HepG2 (cell line): ENCODE results near the gene PTPRD. TPM values are rescaled to one million over a fixed set of nuclear protein-coding genes. Genes with fewer than 3 reads are reported as not detected.

Experiments
- ATAC-seq: fragments of 200-7000 bp; cut with Tn5 transposase; 3 replicates; pipeline ENCODE4 v1.9.1; 2020; ENCODE audit warnings: mild to moderate bottlenecking, moderate library complexity
- BruUV-seq: library from RNA; stranded (reverse); fragments of 400-500 nt; replicated peaks from 2 replicates; lab custom pipeline; 2021; lab: Mats Ljungman, UMichigan
- CTCF ChIA-PET: fragments of 300-600 bp; formaldehyde crosslinking; extraction: SDS; loops from one replicate; lab custom pipeline; 2021; ENCODE audit warnings: low total read pairs, inconsistent platforms, low intra/inter-chr PET ratio; lab: Yijun Ruan, JAX
- POLR2A ChIA-PET: fragments of 350-600 bp; sonication (Branson Sonifier 250); formaldehyde crosslinking; loops from one replicate; lab custom pipeline; 2020; ENCODE audit warnings: antibody characterized with exemption, inconsistent platforms; lab: Yijun Ruan, JAX
- DNase-seq: peaks from one replicate; pipeline ENCODE4 v3.0.0-alpha.2; 2015; ENCODE audit warnings: low spot score
- FAIRE-seq: peaks from 3 replicates; lab custom pipeline; 2011; peaks lifted over from hg19 to GRCh38; lab: Jason Lieb, UNC
- H2AFZ ChIP-seq: one replicate; pipeline ENCODE4 v1.6.1; 2011; ENCODE audit warnings: low read length, inconsistent platforms
- H3K27ac ChIP-seq: fragments of 300-600 bp; 3 replicates; pipeline ENCODE4 v1.8.0; 2011; ENCODE audit warnings: mixed run types, mild to moderate bottlenecking, mixed read lengths, low read length, inconsistent platforms; ENCODE audit not compliant: insufficient read depth; ENCODE audit errors: extremely low read length
- H3K27me3 ChIP-seq, 2 experiments: fragments of 200-600 bp in 1 of 2; 2 replicates in 1 of 2; 3 replicates in 1 of 2; pipeline versions ENCODE4 v1.6.0 to v1.8.0; 2011; ENCODE audit warnings: low read length in 2 of 2, mild to moderate bottlenecking in 2 of 2, moderate library complexity in 2 of 2, inconsistent platforms in 1 of 2; ENCODE audit not compliant: insufficient read depth in 2 of 2, control insufficient read depth in 1 of 2
- H3K36me3 ChIP-seq, 2 experiments: fragments of 200-600 bp in 1 of 2; replicated peaks in 1 of 2; 2 replicates in 1 of 2; 3 replicates in 1 of 2; pipeline versions ENCODE4 v1.5.1 to v1.8.0; 2011; ENCODE audit warnings: low read length in 2 of 2, inconsistent platforms in 1 of 2; ENCODE audit not compliant: insufficient read depth in 2 of 2, control insufficient read depth in 1 of 2
- H3K4me1 ChIP-seq: 2 replicates; pipeline ENCODE4 v1.5.1; 2012; ENCODE audit warnings: low read length, inconsistent platforms; ENCODE audit not compliant: insufficient read depth
- H3K4me2 ChIP-seq: 2 replicates; pipeline ENCODE4 v1.6.0; 2011; ENCODE audit warnings: low read depth, low read length, inconsistent platforms
- H3K4me3 ChIP-seq, 3 experiments: fragments of 200-600 bp in 1 of 3; sonication (generic), shearing (Covaris generic) in 1 of 3; replicated peaks in 1 of 3; 2 replicates each; pipeline ENCODE4 v1.5.1; 2011 to 2016; ENCODE audit warnings: low read length in 3 of 3, inconsistent platforms in 2 of 3, low read depth in 2 of 3, mild to moderate bottlenecking in 2 of 3, control low read depth in 1 of 3, mixed read lengths in 1 of 3; ENCODE audit not compliant: insufficient read depth in 1 of 3
- H3K79me2 ChIP-seq: one replicate; pipeline ENCODE4 v1.6.1; 2011; ENCODE audit warnings: low read length, inconsistent platforms; ENCODE audit not compliant: insufficient read depth
- H3K9ac ChIP-seq: 2 replicates; pipeline ENCODE4 v1.6.0; 2011; ENCODE audit warnings: mild to moderate bottlenecking, low read depth, low read length, inconsistent platforms; ENCODE audit not compliant: insufficient read depth
- H3K9me3 ChIP-seq: 2 replicates; pipeline ENCODE4 v1.5.1; 2012; ENCODE audit warnings: mild to moderate bottlenecking, low read length
- H4K20me1 ChIP-seq: 2 replicates; pipeline ENCODE4 v1.6.0; 2011; ENCODE audit warnings: inconsistent platforms, mild to moderate bottlenecking, low read length, moderate library complexity; ENCODE audit not compliant: insufficient read depth
- ARNTL ChIP-seq: sonication (generic); formaldehyde crosslinking; IDR thresholded peaks from 2 replicates; pipeline ENCODE4 v1.4.0; 2020; ENCODE audit warnings: mild to moderate bottlenecking, missing genetic modification reagents
- KLF9 ChIP-seq: IDR thresholded peaks from 2 replicates; pipeline ENCODE4 v1.6.1; 2016; ENCODE audit warnings: low read depth
- MAX ChIP-seq: IDR thresholded peaks from 2 replicates; pipeline ENCODE4 v1.6.1; 2012; ENCODE audit warnings: inconsistent platforms
- YEATS2 ChIP-seq: sonication (generic); formaldehyde crosslinking; IDR thresholded peaks from 2 replicates; pipeline ENCODE4 v1.4.0; 2020; ENCODE audit warnings: missing genetic modification reagents, borderline replicate concordance
- ZNF180 ChIP-seq: sonication (generic); formaldehyde crosslinking; IDR thresholded peaks from 2 replicates; pipeline ENCODE4 v1.4.0; 2020; ENCODE audit warnings: low read depth, missing genetic modification reagents, borderline replicate concordance
- WGBS: methylation state at CpG from one replicate; pipeline ENCODE4 v1.1.6; 2017; ENCODE audit warnings: low lambda C conversion rate; 5-methylcytosine and 5-hydroxymethylcytosine counted together
- in situ Hi-C: cut with HindIII; loops from 2 replicates; pipeline ENCODE4 v1.10.0; 2017; ENCODE audit warnings: low pct_unique_long_range_greater_than_20kb; ENCODE audit not compliant: extremely low pct_ligation_motif_present
- intact Hi-C: fragments of 100-400 bp; cut with micrococcal nuclease; formaldehyde crosslinking; loops from one replicate; pipeline ENCODE4 v1.10.0; 2022; ENCODE audit not compliant: unreplicated experiment
- polyA plus RNA-seq, 8 experiments: library from polyadenylated mRNA; depleted of rRNA in 3 of 8; stranded (reverse) in 7 of 8; unstranded in 1 of 8; fragments of >200 nt; fragmentation: Illumina TruSeq in 4 of 8; extraction: Trizol in 4 of 8; gene quantifications; 2 replicates each; pipeline versions ENCODE4 v1.2.1 to v1.2.3, GENCODE V29; 2011 to 2016; ENCODE audit warnings: low read depth in 4 of 8, missing spikeins in 1 of 8, mixed read lengths in 1 of 8; ENCODE audit not compliant: insufficient read depth in 1 of 8
- total RNA-seq, 5 experiments: library from RNA; depleted of rRNA; stranded (reverse); fragments of >200 nt; fragmentation: Illumina TruSeq; extraction: Trizol; gene quantifications; 2 replicates each; pipeline ENCODE4 v1.2.3, GENCODE V29; 2016; ENCODE audit warnings: low read depth in 1 of 5
- TF ChIP-seq, protein P1 (sequence below): sonication (generic); formaldehyde crosslinking; IDR thresholded peaks from 2 replicates; pipeline ENCODE4 v1.4.0; 2020; ENCODE audit warnings: missing genetic modification reagents
- TF ChIP-seq, protein P2 (sequence below): sonication (generic); formaldehyde crosslinking; IDR thresholded peaks from 2 replicates; pipeline ENCODE4 v1.5.1; 2020; ENCODE audit warnings: missing genetic modification reagents, mild to moderate bottlenecking, borderline replicate concordance

Gene PTPRD
- total and polyA plus RNA-seq, 2 of the 13 experiments (the other 11 are each of a cell fraction or from before 2014, with no cell fraction given): 0.05 TPM; not detected in 1

GRCh38 chr9:8694983-8695588, 1917.7 kb downstream of the PTPRD start:
- H2AFZ ChIP-seq: no peak overlapping the region
- H3K4me1 ChIP-seq: no peaks in the 10 kb centered on the region
- no peaks in the 10 kb centered on the region for H3K79me2 ChIP-seq
- no peak overlapping the region for H3K4me3 ChIP-seq
- BruUV-seq: no TSS peak
- no peak for TF ChIP-seq ZNF180 (CRISPR knock-in tag)
- TF ChIP-seq YEATS2 (CRISPR knock-in tag): no peak
- no peaks in the 10 kb centered on the region for H3K27me3 ChIP-seq
- no peaks in the 10 kb centered on the region for H3K9me3 ChIP-seq
- WGBS: 10% methylated on average over 4 of the region's 4 CpGs
- ATAC-seq: no peak
- H4K20me1 ChIP-seq: no peaks in the 10 kb centered on the region
- H3K27ac ChIP-seq: no peak overlapping the region
- intact Hi-C loops (no loop called here), in situ Hi-C loops (no loop called here)
- H3K36me3 ChIP-seq: no peaks in the 10 kb centered on the region
- no peak for FAIRE-seq
- ChIA-PET CTCF (no interaction called here), POLR2A (no interaction called here)
- H3K4me2 ChIP-seq: no peak overlapping the region
- DNase-seq: no peak
- no peak overlapping the region for H3K9ac ChIP-seq

- H3K27ac ChIP-seq: no peak overlapping the region
- ChIA-PET CTCF (no interaction called here), POLR2A (no interaction called here)
- no peak overlapping the region for H3K4me2 ChIP-seq
- no peaks in the 10 kb centered on the region for H3K27me3 ChIP-seq
- H3K36me3 ChIP-seq: no peaks in the 10 kb centered on the region
- no peaks in the 10 kb centered on the region for H3K4me1 ChIP-seq
- in situ Hi-C loops (no loop called here), intact Hi-C loops (no loop called here)
- H3K9ac ChIP-seq: no peak overlapping the region
- H3K4me3 ChIP-seq: no peak overlapping the region
- H2AFZ ChIP-seq: no peak overlapping the region
- BruUV-seq: no TSS peak
- H3K9me3 ChIP-seq: no peaks in the 10 kb centered on the region
- no peaks in the 10 kb centered on the region for H4K20me1 ChIP-seq
- ATAC-seq: no peak
- no peak for DNase-seq
- FAIRE-seq: no peak
- 31% methylated on average over 6 of the region's 6 CpGs for WGBS
- H3K79me2 ChIP-seq: no peaks in the 10 kb centered on the region
- TF ChIP-seq KLF9 (no peak), ARNTL (CRISPR knock-in tag) (no peak), MAX (no peak)
- TF ChIP-seq, protein P1, sequence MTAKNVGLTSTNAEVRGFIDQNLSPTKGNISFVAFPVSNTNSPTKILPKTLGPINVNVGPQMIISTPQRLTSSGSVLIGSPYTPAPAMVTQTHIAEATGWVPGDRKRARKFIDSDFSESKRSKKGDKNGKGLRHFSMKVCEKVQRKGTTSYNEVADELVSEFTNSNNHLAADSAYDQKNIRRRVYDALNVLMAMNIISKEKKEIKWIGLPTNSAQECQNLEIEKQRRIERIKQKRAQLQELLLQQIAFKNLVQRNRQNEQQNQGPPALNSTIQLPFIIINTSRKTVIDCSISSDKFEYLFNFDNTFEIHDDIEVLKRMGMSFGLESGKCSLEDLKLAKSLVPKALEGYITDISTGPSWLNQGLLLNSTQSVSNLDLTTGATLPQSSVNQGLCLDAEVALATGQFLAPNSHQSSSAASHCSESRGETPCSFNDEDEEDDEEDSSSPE (CRISPR knock-in tag): no peak
- TF ChIP-seq, protein P2, sequence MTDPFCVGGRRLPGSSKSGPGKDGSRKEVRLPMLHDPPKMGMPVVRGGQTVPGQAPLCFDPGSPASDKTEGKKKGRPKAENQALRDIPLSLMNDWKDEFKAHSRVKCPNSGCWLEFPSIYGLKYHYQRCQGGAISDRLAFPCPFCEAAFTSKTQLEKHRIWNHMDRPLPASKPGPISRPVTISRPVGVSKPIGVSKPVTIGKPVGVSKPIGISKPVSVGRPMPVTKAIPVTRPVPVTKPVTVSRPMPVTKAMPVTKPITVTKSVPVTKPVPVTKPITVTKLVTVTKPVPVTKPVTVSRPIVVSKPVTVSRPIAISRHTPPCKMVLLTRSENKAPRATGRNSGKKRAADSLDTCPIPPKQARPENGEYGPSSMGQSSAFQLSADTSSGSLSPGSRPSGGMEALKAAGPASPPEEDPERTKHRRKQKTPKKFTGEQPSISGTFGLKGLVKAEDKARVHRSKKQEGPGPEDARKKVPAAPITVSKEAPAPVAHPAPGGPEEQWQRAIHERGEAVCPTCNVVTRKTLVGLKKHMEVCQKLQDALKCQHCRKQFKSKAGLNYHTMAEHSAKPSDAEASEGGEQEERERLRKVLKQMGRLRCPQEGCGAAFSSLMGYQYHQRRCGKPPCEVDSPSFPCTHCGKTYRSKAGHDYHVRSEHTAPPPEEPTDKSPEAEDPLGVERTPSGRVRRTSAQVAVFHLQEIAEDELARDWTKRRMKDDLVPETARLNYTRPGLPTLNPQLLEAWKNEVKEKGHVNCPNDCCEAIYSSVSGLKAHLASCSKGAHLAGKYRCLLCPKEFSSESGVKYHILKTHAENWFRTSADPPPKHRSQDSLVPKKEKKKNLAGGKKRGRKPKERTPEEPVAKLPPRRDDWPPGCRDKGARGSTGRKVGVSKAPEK: no peak
Measured at GRCh38 chr9:8693464-8693863, 1919.3 kb downstream of the PTPRD start.
